ENCODE data around the gene PAPOLB.

DNA sequence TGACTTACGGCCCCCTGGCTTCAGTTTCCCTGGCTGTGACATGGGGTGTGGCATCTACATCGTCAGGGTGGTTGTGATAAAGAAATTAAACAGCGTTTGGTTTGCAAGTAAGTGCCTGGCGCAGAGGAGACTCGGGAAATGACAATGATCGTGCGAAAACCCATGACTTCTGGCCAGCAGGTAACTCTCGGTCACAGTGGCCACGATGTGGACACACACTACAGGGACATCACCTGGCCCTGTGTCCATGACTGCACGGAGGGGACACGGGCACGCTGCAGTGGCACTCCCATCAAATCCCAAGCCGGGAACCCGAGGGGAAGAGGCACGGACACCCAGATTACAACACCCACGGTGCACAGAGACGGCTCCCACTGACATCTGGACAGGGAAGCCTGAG lies 28.7 kb downstream of the PAPOLB start:
- TF ChIP-seq POLR2AphosphoS5 (IDR thresholded peaks at IDR 0.05; ENCODE audit: low read depth, low read length) (no peak), POLR2A (IDR thresholded peaks at IDR 0.05; ENCODE audit: low read depth, low read length) (no peak)
